HG03280 (cell line): ENCODE measurements around the gene SUCO.

Source experiments
- ATAC-seq: cut with Tn5 transposase; IDR thresholded peaks from one replicate; pipeline ENCODE4 v1.9.1; 2021; ENCODE audit warnings: mild to moderate bottlenecking, moderate library complexity; ENCODE audit not compliant: unreplicated experiment

The SUCO gene

DNA sequence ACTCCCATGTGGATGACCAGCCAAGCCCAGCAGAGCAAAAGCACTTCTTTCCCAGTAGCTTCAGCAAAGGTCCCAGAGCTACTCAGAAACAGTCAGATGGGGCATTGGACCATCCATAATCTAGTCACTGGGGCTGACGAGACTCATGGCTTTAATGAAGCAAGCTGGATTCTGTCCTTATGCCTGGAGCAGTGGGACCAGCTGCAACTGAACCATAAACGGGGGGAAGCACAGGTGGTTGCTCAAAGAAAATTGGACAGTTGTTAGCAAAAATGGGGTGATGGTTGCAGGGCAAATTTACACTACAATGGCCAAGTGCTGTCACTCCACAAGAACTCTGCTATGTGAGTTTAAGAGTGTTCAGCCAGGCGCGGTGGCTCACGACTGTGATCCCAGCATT is 108.5 kb downstream of the SUCO start:
- ATAC-seq: no peak

DNA sequence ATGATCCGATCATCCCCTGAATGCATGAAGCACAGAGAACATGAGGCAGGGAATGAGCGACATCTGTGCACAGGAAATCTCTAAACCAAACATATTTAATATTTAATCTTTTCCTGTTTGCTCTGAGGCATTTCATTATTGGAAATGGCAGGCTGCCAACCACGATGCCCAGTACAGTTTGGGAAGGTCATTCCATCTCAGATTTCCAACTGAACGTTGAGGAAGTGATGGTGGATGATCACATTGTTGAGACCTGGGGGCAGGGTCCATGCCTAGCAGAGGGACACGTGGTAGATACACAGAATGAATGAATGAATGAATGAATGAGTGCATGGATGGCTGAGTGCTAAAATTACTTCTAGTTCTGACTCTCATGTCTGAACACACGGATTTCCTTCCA is 110.0 kb downstream of the SUCO start:
- no peak for ATAC-seq

DNA sequence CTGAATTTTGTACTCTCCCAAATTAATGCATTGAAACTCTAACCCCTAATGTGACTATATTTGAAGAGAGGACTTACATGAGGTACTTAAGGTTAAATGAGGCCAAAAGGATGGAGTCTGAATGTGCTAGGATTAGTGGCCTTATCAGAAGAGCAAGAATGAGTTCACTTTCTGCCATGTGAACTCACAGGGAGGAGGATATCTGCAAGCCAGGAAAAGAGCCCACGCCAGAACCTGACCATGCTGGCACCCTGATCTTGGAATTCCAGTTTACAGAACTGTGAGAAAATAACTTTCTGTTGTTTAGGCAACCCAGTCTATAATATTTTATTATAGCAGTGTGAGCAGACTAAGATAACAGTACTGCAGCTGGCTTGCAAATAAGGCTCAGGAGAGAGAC is 113.7 kb downstream of the SUCO start:
- ATAC-seq: no peak

DNA sequence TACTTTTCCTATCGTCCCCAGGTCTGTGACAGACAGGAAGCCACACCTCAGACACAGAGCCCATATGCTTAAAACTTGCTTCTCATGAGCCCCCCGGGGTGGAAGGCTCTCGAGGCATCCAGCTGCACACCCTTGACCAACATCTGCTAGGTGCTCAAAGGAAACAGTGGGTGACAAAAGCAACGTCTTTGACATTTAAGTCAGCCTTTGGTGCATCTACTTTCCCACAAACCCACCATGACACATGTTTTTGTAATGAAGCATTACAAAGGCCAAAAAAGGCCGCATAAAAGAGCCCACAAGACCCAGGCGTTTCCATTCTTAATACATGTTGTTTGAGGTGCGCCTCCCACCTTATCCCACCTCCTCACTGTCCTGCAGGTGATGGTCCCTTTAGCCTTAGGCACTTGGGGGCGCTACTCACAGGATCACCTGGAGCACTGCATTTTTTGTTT is 114.2 kb downstream of the SUCO start:
- no peak for ATAC-seq

DNA sequence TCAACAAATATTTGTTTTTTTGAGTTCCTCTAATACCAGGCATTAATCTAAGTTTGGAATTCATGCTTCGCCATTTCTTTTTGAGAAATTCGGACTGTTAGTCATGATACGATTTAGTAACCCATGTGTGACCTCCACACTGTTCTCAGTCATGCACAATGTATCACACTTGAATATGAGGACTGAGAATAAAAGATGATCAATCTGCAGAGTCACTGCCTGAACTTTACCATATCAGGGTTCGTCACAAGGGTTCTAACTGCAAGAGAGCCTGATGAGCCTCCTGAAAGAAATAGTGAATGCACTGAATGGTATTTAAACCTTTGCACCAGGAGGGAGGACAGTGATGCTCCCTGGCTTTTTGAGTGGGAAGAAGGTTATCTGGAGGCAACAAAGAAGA is 115.0 kb downstream of the SUCO start:
- no peak for ATAC-seq

DNA sequence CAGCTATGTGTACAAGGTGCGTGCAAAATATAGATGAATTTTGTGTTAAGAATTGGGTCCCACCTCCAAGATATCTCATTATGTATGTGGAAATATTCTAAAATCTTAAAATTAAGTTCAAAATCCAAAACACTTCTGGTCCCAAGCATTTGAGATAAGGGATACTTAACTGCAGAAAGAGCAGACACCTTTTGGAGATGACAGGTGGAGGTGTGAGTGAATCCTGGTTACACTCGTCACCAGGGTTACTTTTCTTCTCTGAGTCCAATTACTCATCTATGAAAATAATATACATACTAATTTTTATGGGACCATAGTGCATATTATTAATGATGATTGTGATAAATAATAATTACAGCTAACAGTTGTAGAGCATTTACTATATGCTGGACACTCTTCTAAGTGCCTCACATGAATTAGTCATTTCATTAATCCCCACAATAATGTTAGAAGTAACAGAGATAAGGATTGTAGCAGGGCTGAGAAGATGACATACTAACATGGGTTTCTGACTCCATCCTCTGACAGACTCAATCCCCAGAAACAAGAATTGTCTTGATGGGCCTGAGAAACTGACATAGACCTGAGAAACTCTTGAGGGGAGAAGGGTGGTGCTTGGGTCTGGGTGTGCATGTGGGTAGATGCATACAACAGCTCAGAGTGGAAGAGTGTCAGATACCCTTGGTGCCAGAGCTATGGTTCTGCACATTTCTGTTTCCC is 117.7 kb downstream of the SUCO start:
- no peak for ATAC-seq

DNA sequence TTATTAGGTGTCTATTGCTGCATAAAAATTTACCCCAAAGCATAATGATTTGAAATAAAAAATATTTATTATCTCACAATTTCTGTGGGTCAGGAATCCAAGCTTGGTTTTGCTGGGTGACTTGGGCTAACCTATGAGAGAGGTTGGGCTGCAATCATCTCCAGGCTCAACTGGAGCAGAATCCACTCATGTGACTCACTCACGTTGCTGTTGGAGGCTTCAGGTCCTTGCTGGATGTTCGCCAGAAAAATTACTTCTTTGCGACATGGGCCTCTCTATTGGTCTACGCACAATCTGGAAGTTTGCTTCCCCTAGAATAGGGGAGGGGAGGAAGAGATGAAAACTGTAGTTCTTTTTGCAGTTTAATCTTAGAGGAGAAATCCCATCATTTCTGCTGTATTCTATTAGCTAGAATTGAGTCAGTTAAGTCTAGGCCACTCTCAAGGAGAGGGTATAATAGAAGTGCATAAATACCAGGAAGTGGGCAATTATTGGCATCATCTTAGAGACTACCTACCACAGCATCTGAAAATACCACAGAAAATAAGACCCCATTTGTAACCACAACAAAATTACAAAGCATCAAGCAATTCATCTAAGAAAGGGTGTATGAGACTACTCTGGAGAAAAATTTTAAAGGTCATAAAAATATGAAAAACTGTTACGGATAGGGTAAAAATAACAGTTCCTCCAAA is 120.2 kb downstream of the SUCO start:
- no peak for ATAC-seq

DNA sequence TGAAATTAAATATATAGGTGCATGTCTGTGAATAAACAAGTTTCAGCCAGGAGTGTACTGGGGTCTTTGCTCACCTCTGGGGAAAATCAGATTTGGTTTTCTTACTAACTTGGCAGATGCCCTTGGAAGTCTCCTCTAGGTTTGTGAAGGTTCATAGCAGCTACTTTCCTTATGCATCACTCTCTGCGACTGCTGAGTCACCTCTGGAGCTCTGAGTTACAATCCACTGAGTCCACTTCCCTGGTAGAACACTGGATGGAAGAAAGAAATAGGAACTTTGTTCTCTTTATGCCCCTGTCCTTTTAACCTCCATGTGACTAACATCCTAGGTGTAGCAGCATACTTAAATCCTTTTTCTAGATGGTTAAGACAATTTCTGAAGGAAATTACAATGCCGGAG is 121.6 kb downstream of the SUCO start:
- no peak for ATAC-seq

DNA sequence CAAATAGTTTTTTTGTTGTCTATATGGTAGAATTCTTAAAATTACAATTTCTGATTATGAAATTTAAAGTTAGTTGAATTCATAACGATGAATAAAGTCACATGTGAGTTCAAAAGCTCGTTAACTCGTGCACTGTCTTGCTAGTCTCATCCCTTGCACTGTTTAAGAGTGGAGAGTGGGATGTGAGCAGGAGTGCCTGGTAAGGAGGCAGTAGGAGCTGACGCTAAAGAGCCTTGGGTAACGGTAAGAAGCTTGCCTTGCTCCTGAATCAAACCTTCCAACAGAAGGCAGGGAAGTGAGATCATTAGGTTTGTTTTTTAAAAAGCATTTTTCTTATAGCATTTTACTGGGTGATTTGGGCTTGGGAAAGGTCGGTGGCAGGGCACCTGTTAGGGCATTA is 123.6 kb downstream of the SUCO start:
- no peak for ATAC-seq

DNA sequence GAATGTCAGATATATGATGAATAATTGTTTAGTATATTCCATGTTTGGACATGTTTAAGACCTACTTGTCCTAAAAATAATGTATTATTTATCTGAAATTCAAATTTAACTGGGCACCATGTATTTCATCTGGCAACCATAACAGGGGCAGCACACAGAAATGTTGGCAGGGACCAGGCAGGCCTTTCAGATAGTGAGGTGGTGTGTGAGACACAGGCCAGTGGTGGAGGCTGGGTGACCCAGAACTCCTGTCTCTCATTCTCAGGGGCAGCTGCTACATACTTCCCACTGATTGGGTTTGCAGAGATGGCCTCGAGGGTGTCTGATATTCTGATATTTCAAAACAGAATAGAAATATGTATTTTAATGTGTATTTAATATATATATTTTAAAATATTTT is 124.6 kb downstream of the SUCO start:
- no peak for ATAC-seq

DNA sequence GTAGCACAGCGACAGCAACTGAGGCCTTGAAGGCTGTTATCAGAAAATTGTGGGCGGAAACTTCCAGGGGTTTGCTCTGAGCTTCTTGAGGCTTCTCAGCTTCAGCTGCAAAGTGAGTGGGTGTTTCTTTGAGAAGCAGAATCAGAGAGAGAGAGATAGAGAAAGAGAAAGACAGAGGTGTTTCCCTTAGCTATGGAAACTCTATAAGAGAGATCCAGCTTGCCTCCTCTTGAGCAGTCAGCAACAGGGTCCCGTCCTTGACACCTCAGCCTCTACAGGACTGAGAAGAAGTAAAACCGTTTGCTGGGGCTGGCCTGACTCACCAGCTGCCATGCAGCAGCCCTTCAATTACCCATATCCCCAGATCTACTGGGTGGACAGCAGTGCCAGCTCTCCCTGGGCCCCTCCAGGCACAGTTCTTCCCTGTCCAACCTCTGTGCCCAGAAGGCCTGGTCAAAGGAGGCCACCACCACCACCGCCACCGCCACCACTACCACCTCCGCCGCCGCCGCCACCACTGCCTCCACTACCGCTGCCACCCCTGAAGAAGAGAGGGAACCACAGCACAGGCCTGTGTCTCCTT is 126.0 kb downstream of the SUCO start, which contains the start of gene FASLG:
FASLG (plus strand) TSS at position 233 of the 583 bp plus-strand sequence; CDS start at position 332, 99 bp downstream.
- ATAC-seq: no peak

DNA sequence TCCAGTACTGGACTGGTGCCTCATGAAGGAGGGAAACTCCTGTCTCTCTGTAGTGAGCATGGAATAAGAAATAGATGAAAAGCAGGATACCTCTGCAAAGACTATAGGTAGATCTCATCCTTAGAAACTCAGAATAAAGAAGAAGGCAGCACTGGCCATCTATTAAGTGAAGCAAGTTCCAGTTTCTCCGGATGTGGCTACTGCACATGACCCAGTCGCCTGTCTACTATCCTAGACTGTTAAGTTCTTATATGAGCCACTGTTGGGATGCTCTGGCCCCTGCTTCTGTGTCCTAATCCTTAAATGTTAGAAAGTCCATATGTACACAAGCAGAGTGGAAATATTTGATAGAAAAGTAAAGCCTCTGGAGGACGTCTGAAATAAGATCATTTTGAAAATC is 128.2 kb downstream of the SUCO start:
- ATAC-seq: no peak
